Umbilical cord (tissue), 2 donors: ENCODE measurements around the gene COL8A1. TPM values are rescaled to one million over a fixed set of nuclear protein-coding genes. Genes with fewer than 3 reads are reported as not detected.

ENCODE experiments used
- DNase-seq: peaks from one replicate; pipeline ENCODE4 v3.0.0-alpha.2; 2015; ENCODE audit warnings: low spot score
- total RNA-seq: library from RNA; depleted of rRNA; stranded (reverse); fragments of >200 nt; gene quantifications from one replicate; pipeline ENCODE4 v1.2.3, GENCODE V29; 2014; ENCODE audit warnings: low replicate concordance; ENCODE audit not compliant: insufficient read depth

Gene COL8A1
- total RNA-seq, 1 donor from 2014 or later, result 364 TPM

DNA sequence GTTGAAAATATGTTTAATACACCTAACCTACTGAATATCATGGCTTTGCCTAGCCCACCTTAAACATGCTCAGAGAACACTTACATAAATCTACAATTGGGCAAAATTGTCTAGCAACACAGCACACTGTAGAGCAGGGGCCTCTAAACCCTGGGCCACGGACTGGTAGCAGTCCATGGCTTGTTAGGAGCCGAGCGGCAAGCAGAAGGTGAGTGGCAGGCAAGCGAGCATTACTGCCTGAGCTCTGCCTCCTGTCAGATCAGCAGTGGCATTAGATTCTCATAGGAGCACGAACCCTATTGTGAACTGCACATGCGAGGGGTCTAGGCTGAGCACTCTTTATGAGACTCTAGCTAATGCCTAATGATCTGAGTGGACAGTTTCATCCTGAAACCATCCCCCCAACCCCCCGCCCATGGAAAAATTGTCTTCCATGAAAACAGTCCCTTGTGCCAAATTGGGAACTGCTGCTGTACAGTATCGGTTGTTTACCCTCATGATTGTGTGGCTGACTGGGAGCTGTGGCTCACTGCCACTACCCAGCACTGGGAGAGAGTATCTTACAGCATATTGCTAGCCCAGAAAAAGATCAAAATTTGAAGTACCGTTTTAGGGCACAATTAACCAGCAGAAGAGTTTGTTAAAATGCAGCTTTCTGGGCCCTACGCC, 205.3 kb downstream of the COL8A1 start:
- no peak for DNase-seq

GRCh38 chr3:99845331-99845730, 206.9 kb downstream of the COL8A1 start:
- no peak for DNase-seq

- no peak for DNase-seq
Observed at GRCh38 chr3:99845999-99846398, 207.6 kb downstream of the COL8A1 start.

GRCh38 chr3:99846477-99847160, 208.2 kb downstream of the COL8A1 start:
- no peak for DNase-seq

- no peak for DNase-seq
Observed at GRCh38 chr3:99848433-99848832, 210.0 kb downstream of the COL8A1 start.

Other genes starting within 250 kb of the COL8A1 start
- 13.7 TPM for gene CMSS1, start 179.3 kb downstream of the COL8A1 start, total RNA-seq